IMR-90 (cell line): ENCODE results near the gene KLHL13. TPM values are rescaled to one million over a fixed set of nuclear protein-coding genes. Genes with fewer than 3 reads are reported as not detected.

Source experiments
- ATAC-seq: fragments of 200-7000 bp; cut with Tn5 transposase; 2 replicates; pipeline ENCODE4 v1.9.1; 2020; ENCODE audit warnings: low read depth, mild to moderate bottlenecking, moderate library complexity
- BruUV-seq: library from RNA; stranded (reverse); fragments of 400-500 nt; replicated peaks from 2 replicates; lab custom pipeline; 2021; lab: Mats Ljungman, UMichigan
- CTCF ChIA-PET: fragments of 300-600 bp; formaldehyde crosslinking; extraction: SDS; loops from one replicate; lab custom pipeline; 2021; ENCODE audit warnings: antibody characterized with exemption; lab: Yijun Ruan, JAX
- POLR2A ChIA-PET: fragments of 300-600 bp; sonication (Branson Sonifier 250); formaldehyde crosslinking; loops from one replicate; lab custom pipeline; 2022; ENCODE audit warnings: antibody characterized with exemption; ENCODE audit not compliant: unreplicated experiment; lab: Charles Lee
- DNase-seq: peaks from one replicate; pipeline ENCODE4 v3.0.0; 2013
- H2AFZ ChIP-seq: replicated peaks from 2 replicates; pipeline ENCODE3; 2013; ENCODE audit warnings: low read length, mild to moderate bottlenecking; ENCODE audit not compliant: poor library complexity
- H2AK5ac ChIP-seq: 2 replicates; pipeline ENCODE4 v1.6.1; 2013; ENCODE audit warnings: low read depth, low read length, inconsistent platforms
- H2AK9ac ChIP-seq: replicated peaks from 2 replicates; pipeline ENCODE3; 2013; ENCODE audit warnings: mild to moderate bottlenecking, low read depth, low read length, moderate library complexity; ENCODE audit not compliant: poor library complexity
- H2BK120ac ChIP-seq: 2 replicates; pipeline ENCODE4 v1.6.1; 2013; ENCODE audit warnings: low read depth, low read length, inconsistent platforms
- H2BK15ac ChIP-seq: 3 replicates; pipeline ENCODE4 v1.6.1; 2013; ENCODE audit warnings: low read depth, low read length, inconsistent platforms
- H2BK20ac ChIP-seq: 2 replicates; pipeline ENCODE4 v1.6.1; 2013; ENCODE audit warnings: low read depth, mild to moderate bottlenecking, inconsistent platforms, low read length, moderate library complexity
- H2BK5ac ChIP-seq: 2 replicates; pipeline ENCODE4 v1.6.1; 2013; ENCODE audit warnings: mild to moderate bottlenecking, low read depth, low read length, inconsistent platforms; ENCODE audit not compliant: poor library complexity, severe bottlenecking
- H3K14ac ChIP-seq: replicated peaks from 2 replicates; pipeline ENCODE4 v1.6.1; 2013; ENCODE audit warnings: low read depth, low read length, inconsistent platforms
- H3K18ac ChIP-seq: 2 replicates; pipeline ENCODE4 v1.6.1; 2013; ENCODE audit warnings: low read depth, low read length, control low read depth
- H3K23ac ChIP-seq: 2 replicates; pipeline ENCODE4 v1.6.1; 2013; ENCODE audit warnings: low read depth, low read length, inconsistent platforms
- H3K27ac ChIP-seq: 2 replicates; pipeline ENCODE4 v1.5.1; 2013; ENCODE audit warnings: mild to moderate bottlenecking, control low read depth, low read length; ENCODE audit not compliant: insufficient read depth
- H3K27me3 ChIP-seq: 2 replicates; pipeline ENCODE4 v1.6.1; 2013; ENCODE audit warnings: low read length; ENCODE audit not compliant: control insufficient read depth, insufficient read depth
- H3K36me3 ChIP-seq: 2 replicates; pipeline ENCODE4 v1.6.1; 2013; ENCODE audit warnings: low read length, mixed read lengths; ENCODE audit not compliant: control insufficient read depth, insufficient read depth
- H3K4ac ChIP-seq: 2 replicates; pipeline ENCODE4 v1.6.1; 2013; ENCODE audit warnings: low read depth, low read length, inconsistent platforms
- H3K4me1 ChIP-seq: 2 replicates; pipeline ENCODE4 v1.6.1; 2013; ENCODE audit warnings: low read length, mixed read lengths; ENCODE audit not compliant: control insufficient read depth, insufficient read depth
- H3K4me2 ChIP-seq: 2 replicates; pipeline ENCODE4 v1.6.1; 2013; ENCODE audit warnings: low read depth, mild to moderate bottlenecking, control low read depth, low read length, moderate library complexity
- H3K4me3 ChIP-seq: 2 replicates; pipeline ENCODE4 v1.5.1; 2013; ENCODE audit warnings: low read depth, mild to moderate bottlenecking, control low read depth, low read length, moderate library complexity; ENCODE audit not compliant: insufficient read depth
- H3K56ac ChIP-seq: 2 replicates; pipeline ENCODE4 v1.6.1; 2013; ENCODE audit warnings: low read length, inconsistent platforms; ENCODE audit not compliant: insufficient read depth; ENCODE audit errors: extremely low read depth
- H3K79me1 ChIP-seq, 2 experiments: 2 replicates each; pipeline ENCODE4 v1.6.1; 2013; ENCODE audit warnings: low read length in 2 of 2, inconsistent platforms in 1 of 2, low read depth in 1 of 2
- H3K9ac ChIP-seq: 2 replicates; pipeline ENCODE4 v1.6.1; 2013; ENCODE audit warnings: low read depth, low read length, control low read depth
- H3K9me1 ChIP-seq: 2 replicates; pipeline ENCODE4 v1.6.1; 2013; ENCODE audit warnings: low read length, inconsistent platforms; ENCODE audit not compliant: insufficient read depth
- H3K9me3 ChIP-seq: 2 replicates; pipeline ENCODE4 v1.6.1; 2013; ENCODE audit warnings: low read length; ENCODE audit not compliant: control insufficient read depth, insufficient read depth
- H4K20me1 ChIP-seq: 2 replicates; pipeline ENCODE4 v1.6.1; 2013; ENCODE audit warnings: low read length, inconsistent platforms; ENCODE audit not compliant: insufficient read depth
- H4K5ac ChIP-seq: 2 replicates; pipeline ENCODE4 v1.6.1; 2013; ENCODE audit warnings: mild to moderate bottlenecking, low read depth, low read length, control low read depth
- H4K8ac ChIP-seq, 2 experiments: 2 replicates each; pipeline ENCODE4 v1.6.1; 2013; ENCODE audit warnings: low read depth in 2 of 2, low read length in 2 of 2, control low read depth in 1 of 2, inconsistent platforms in 1 of 2
- H4K91ac ChIP-seq: 2 replicates; pipeline ENCODE4 v1.6.1; 2013; ENCODE audit warnings: low read depth, low read length, inconsistent platforms; ENCODE audit not compliant: insufficient read depth
- BHLHE40 ChIP-seq: fragments of 150-350 bp; IDR thresholded peaks from 2 replicates; pipeline ENCODE4 v1.6.1; 2016; ENCODE audit warnings: mild to moderate bottlenecking, low read depth, low read length
- ELK1 ChIP-seq: fragments of 150-350 bp; IDR thresholded peaks from 2 replicates; pipeline ENCODE4 v1.6.1; 2016; ENCODE audit warnings: low read depth, mild to moderate bottlenecking, low read length, moderate library complexity, borderline replicate concordance
- NFE2L2 ChIP-seq: fragments of 150-350 bp; IDR thresholded peaks from 2 replicates; pipeline ENCODE4 v1.6.1; 2016; ENCODE audit warnings: low read depth, mild to moderate bottlenecking, low read length
- RCOR1 ChIP-seq: IDR thresholded peaks from 2 replicates; pipeline ENCODE4 v1.6.1; 2012; ENCODE audit warnings: mild to moderate bottlenecking, low read length, improper control_type of control experiment; ENCODE audit not compliant: insufficient replicate concordance
- SMC3 ChIP-seq: fragments of 150-350 bp; IDR thresholded peaks from 2 replicates; pipeline ENCODE4 v1.6.1; 2016; ENCODE audit warnings: low read depth, mild to moderate bottlenecking, antibody characterized with exemption, low read length, moderate library complexity
- WGBS, 2 experiments: methylation state at CpG; one replicate each; pipeline versions ENCODE4 v1.1.5 to v1.1.7; 2013; ENCODE audit warnings: missing lambda C conversion rate in 2 of 2; ENCODE audit not compliant: insufficient read length in 1 of 2; ENCODE audit errors: extremely low coverage in 2 of 2; 5-methylcytosine and 5-hydroxymethylcytosine counted together
- dilution Hi-C: fragments of 300-500 bp; cut with HindIII; formaldehyde crosslinking; loops from one replicate; pipeline ENCODE4 v1.14.3; 2018; ENCODE audit warnings: low sequenced_read_pairs; ENCODE audit not compliant: unreplicated experiment
- in situ Hi-C: fragments of 300-500 bp; cut with MboI; formaldehyde crosslinking; loops from 3 replicates; pipeline ENCODE4 v1.14.3; 2019; ENCODE audit warnings: low sequenced_read_pairs, inconsistent platforms, mixed read lengths
- intact Hi-C: fragments of 100-400 bp; cut with micrococcal nuclease; formaldehyde crosslinking; loops from 2 replicates; pipeline ENCODE4 v1.10.0; 2022
- polyA plus RNA-seq, 3 experiments: library from polyadenylated mRNA; depleted of rRNA; stranded (reverse); fragments of >200 nt; gene quantifications; 2 replicates each; pipeline ENCODE4 v1.2.3, GENCODE V29; 2012; ENCODE audit warnings: low replicate concordance in 1 of 3
- total RNA-seq: library from RNA; depleted of rRNA; stranded (reverse); fragments of >200 nt; gene quantifications from 2 replicates; pipeline ENCODE4 v1.2.3, GENCODE V29; 2012
- TF ChIP-seq, protein P1 (sequence below): fragments of 150-350 bp; IDR thresholded peaks from 2 replicates; pipeline ENCODE4 v1.6.1; 2017; ENCODE audit warnings: mild to moderate bottlenecking, antibody characterized with exemption, low read length, low read depth

The KLHL13 gene
- total and polyA plus RNA-seq, 2 of the 4 experiments (the other 2 are of a cell fraction) = 4.0 to 12.5 TPM

- no CpG with 5 or more reads among the region's 2 CpGs for WGBS, 2 experiments
- dilution Hi-C loops (no loop called here), in situ Hi-C loops (no loop called here)
These were observed 93.9 kb downstream of the KLHL13 start for GRCh38 chrX:118022753-118023152.

More at GRCh38 chrX:118022753-118023152, 93.9 kb downstream of the KLHL13 start:
- no peak overlapping the region for H3K18ac ChIP-seq
- H3K56ac ChIP-seq = no peak overlapping the region
- no peak overlapping the region for H3K23ac ChIP-seq
- no peak for TF ChIP-seq RCOR1
- no peak for TF ChIP-seq BHLHE40
- no peak for TF ChIP-seq NFE2L2
- TF ChIP-seq, protein P1, sequence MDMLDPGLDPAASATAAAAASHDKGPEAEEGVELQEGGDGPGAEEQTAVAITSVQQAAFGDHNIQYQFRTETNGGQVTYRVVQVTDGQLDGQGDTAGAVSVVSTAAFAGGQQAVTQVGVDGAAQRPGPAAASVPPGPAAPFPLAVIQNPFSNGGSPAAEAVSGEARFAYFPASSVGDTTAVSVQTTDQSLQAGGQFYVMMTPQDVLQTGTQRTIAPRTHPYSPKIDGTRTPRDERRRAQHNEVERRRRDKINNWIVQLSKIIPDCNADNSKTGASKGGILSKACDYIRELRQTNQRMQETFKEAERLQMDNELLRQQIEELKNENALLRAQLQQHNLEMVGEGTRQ = no peak
- TF ChIP-seq SMC3 = no peak
- no peak for TF ChIP-seq ELK1
- H3K27ac ChIP-seq = no peak overlapping the region
- DNase-seq (no peak), ATAC-seq (no peak)
- intact Hi-C loops = no loop called here
- no peaks in the 10 kb centered on the region for H4K20me1 ChIP-seq
- H3K4me2 ChIP-seq = no peak overlapping the region
- no peaks in the 10 kb centered on the region for H3K79me1 ChIP-seq
- no peak overlapping the region for H4K5ac ChIP-seq
- H2BK20ac ChIP-seq = no peak overlapping the region
- no TSS peak for BruUV-seq
- 0 out of 2 replicates have a peak, but pooled peaks cover 2% of the 10 kb centered on the region for H3K4me1 ChIP-seq
- no peak overlapping the region for H4K91ac ChIP-seq
- no peaks in the 10 kb centered on the region for H3K36me3 ChIP-seq
- no peaks in the 10 kb centered on the region for H3K9me1 ChIP-seq
- H2BK15ac ChIP-seq = no peak overlapping the region
- H2BK5ac ChIP-seq = no peak overlapping the region
- ChIA-PET CTCF (no interaction called here), POLR2A (no interaction called here)
- no peak overlapping the region for H3K14ac ChIP-seq
- H4K8ac ChIP-seq = no peak overlapping the region
- H3K4me3 ChIP-seq = no peak overlapping the region
- H2AK9ac ChIP-seq = no peak overlapping the region
- no peak overlapping the region for H2BK120ac ChIP-seq
- no peaks in the 10 kb centered on the region for H3K9me3 ChIP-seq
- H3K9ac ChIP-seq = no peak overlapping the region
- no peak overlapping the region for H3K4ac ChIP-seq
- H2AK5ac ChIP-seq = no peak overlapping the region
- no peak overlapping the region for H2AFZ ChIP-seq
- no peaks in the 10 kb centered on the region for H3K27me3 ChIP-seq
